ENCODE results near the gene CEP70. TPM values are rescaled to one million over a fixed set of nuclear protein-coding genes. Genes with fewer than 3 reads are reported as not detected.

The CEP70 gene
- total and polyA plus RNA-seq, 7 experiments from 2014 or later: 11.8 to 35.1 (median 14.9) TPM

Other genes starting within 250 kb of the CEP70 start
- gene MRAS, start 245.7 kb downstream of the CEP70 start, total RNA-seq: 1 to 10 TPM in 2 of 5 experiments, under 1 TPM in 3; 0.05 to 4.9 (median 0.80) TPM
- gene MRAS, start 245.7 kb downstream of the CEP70 start, polyA plus RNA-seq: not detected
- under 1 TPM in 2 of 5 experiments, not detected in 3; 0.32 to 0.41 TPM for gene ESYT3, start 159.6 kb downstream of the CEP70 start, total RNA-seq
- under 1 TPM in 1 of 2 donors, not detected in 1; 0.14 TPM for gene ESYT3, start 159.6 kb downstream of the CEP70 start, polyA plus RNA-seq
- 1 to 10 TPM; 1.6 to 3.3 (median 2.6) TPM for gene FAIM, start 14.5 kb upstream of the CEP70 start, total RNA-seq
- 1 to 10 TPM; 4.6 to 6.4 TPM for gene FAIM, start 14.5 kb upstream of the CEP70 start, polyA plus RNA-seq
- gene PIK3CB, start 240.7 kb upstream of the CEP70 start, total RNA-seq: 10 to 100 TPM; 22.2 to 46.9 (median 38.3) TPM
- gene PIK3CB, start 240.7 kb upstream of the CEP70 start, polyA plus RNA-seq: 10 to 100 TPM; 19.6 to 26.6 TPM